IPS-20b (cell line): ENCODE data around the gene FGF23.

ENCODE experiments used
- H3K27ac ChIP-seq: one replicate; pipeline ENCODE4 v1.5.1; 2013; ENCODE audit warnings: low read length
- H3K27me3 ChIP-seq: 2 replicates; pipeline ENCODE4 v1.6.1; 2013; ENCODE audit warnings: mild to moderate bottlenecking, low read length, inconsistent platforms; ENCODE audit not compliant: insufficient read depth
- H3K36me3 ChIP-seq: 2 replicates; pipeline ENCODE4 v1.6.1; 2013; ENCODE audit warnings: low read depth, mild to moderate bottlenecking, inconsistent platforms, low read length, moderate library complexity; ENCODE audit not compliant: insufficient read depth
- H3K4me1 ChIP-seq: 2 replicates; pipeline ENCODE4 v1.6.1; 2013; ENCODE audit warnings: mild to moderate bottlenecking, control low read depth, inconsistent platforms, low read length, moderate library complexity; ENCODE audit not compliant: insufficient read depth
- H3K4me3 ChIP-seq: 2 replicates; pipeline ENCODE4 v1.5.1; 2013; ENCODE audit warnings: mild to moderate bottlenecking, low read length, inconsistent platforms
- H3K9ac ChIP-seq: 2 replicates; pipeline ENCODE4 v1.6.1; 2013; ENCODE audit warnings: low read depth, mild to moderate bottlenecking, inconsistent platforms, low read length, moderate library complexity
- H3K9me3 ChIP-seq: 2 replicates; pipeline ENCODE4 v1.6.1; 2013; ENCODE audit warnings: mild to moderate bottlenecking, low read depth, low read length, inconsistent platforms; ENCODE audit not compliant: insufficient read depth

Gene FGF23

DNA sequence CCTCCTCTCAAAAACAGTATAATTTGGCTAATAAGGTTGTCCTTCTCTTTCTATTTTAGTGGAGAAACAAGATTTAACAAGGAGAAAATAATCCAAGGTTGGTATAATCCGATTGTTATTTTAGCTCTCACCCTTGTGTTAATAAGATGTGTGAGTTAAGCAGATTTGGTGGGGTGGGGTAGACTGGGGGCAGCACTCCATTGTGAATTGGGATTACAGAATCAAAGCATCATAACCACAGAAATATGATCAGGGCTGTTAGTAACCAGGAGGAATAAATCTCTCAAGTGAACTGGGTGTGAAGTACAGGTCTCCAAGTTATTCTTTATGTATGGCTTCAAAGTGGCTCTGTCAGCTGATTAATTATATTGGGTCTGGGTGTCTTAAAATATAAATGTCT, 48.3 kb downstream of the FGF23 start:
- Histone ChIP-seq H3K36me3 (peaks cover 43% of the 10 kb centered on the region), H3K27me3 (no peaks in the 10 kb centered on the region), H3K9me3 (no peaks in the 10 kb centered on the region), H3K4me1 (no peaks in the 10 kb centered on the region), H3K27ac (no peak overlapping the region), H3K9ac (no peak overlapping the region), H3K4me3 (no peak overlapping the region)

DNA sequence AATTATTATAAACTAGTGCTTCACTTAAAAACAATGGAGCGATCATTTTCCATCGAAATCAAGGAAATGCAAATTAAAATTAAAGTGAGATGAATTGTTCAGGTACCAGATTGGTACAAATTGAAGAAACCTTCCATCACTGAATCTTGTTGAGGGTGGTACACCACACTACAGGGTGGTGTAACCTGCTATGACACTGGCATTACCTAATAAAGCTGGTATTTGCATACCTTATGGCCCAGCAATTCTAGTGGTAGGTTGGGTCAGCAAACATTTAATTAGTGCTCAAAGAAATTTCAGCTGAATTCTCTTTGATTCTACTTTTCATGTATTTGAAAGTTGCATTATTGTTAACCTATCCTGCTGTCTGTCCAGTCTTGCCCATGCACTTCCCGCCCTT, 49.3 kb downstream of the FGF23 start:
- no peaks in the 10 kb centered on the region for H3K27me3 ChIP-seq
- no peaks in the 10 kb centered on the region for H3K9me3 ChIP-seq
- H3K9ac ChIP-seq: no peak overlapping the region
- H3K36me3 ChIP-seq: peaks cover 38% of the 10 kb centered on the region; the same call in 1 of the 2 replicates
- H3K27ac ChIP-seq: no peak overlapping the region
- H3K4me1 ChIP-seq: no peaks in the 10 kb centered on the region
- H3K4me3 ChIP-seq: no peak overlapping the region

DNA sequence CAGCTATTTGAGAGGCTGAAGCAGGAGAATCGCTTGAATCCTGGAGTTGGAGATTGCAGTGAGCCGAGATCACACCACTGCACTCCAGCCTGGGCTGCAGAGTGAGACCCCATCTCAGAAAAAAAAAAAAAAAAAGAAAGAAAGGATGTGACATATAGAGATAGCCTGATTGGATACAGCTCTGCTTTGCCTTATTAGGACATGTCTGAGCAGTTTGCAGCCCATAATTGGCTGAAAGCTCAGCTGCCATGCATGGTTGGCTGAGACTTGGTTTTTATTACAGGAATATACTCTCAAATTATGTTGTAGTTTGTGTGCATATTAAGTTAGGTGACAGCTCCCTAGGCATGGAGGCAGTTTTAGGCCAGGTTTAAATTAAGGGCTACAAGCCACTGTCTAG, 52.2 kb downstream of the FGF23 start:
- Histone ChIP-seq H3K4me3 (no peak overlapping the region), H3K4me1 (no peaks in the 10 kb centered on the region), H3K9me3 (no peaks in the 10 kb centered on the region), H3K27ac (no peak overlapping the region), H3K9ac (no peak overlapping the region), H3K36me3 (peaks cover 20% of the 10 kb centered on the region), H3K27me3 (no peaks in the 10 kb centered on the region)

DNA sequence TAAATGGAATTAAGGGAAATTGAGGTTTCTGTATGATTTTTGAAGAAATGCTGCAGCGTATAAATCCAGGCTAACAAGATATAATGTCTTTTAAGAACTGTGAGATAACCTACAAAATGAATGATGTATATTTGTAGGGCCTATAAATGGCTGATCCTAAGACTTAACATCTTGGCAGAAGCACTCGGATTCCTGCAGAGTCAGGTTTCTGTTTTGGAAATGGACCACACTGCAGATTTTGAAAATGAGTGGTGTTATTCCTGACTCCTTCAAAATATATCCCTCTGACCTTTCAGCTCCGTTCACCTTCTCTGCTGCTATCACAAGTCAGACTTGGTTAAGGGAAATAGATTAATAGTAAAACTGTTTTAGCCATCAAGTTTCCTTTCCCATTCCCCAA, 53.5 kb downstream of the FGF23 start:
- H3K36me3 ChIP-seq: peaks cover 15% of the 10 kb centered on the region
- no peaks in the 10 kb centered on the region for H3K27me3 ChIP-seq
- no peak overlapping the region for H3K9ac ChIP-seq
- H3K9me3 ChIP-seq: no peaks in the 10 kb centered on the region
- no peak overlapping the region for H3K4me3 ChIP-seq
- H3K27ac ChIP-seq: no peak overlapping the region
- H3K4me1 ChIP-seq: no peaks in the 10 kb centered on the region

DNA sequence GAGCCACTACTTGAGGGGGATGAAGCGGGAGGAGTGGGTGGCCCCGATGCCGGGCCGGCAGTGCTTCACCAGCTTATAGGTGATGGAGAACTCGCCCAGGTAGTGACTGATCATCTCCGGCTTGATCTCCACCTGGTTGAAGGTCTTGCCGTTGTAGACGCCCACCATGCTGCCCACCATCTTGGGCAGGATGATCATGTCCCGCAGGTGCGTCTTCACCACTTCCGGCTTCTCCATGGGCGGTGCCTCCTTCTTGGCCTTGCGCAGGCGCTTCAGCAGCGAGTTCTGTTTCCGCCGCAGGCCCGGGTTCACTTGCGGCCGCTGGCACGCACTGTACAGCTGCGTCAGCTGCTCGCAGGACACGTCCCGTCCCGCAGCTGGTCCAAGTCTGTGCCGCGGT, 55.1 kb downstream of the FGF23 start:
- Histone ChIP-seq H3K27ac (no peak overlapping the region), H3K27me3 (peaks cover 3% of the 10 kb centered on the region; the same call in 1 of the 2 replicates)

DNA sequence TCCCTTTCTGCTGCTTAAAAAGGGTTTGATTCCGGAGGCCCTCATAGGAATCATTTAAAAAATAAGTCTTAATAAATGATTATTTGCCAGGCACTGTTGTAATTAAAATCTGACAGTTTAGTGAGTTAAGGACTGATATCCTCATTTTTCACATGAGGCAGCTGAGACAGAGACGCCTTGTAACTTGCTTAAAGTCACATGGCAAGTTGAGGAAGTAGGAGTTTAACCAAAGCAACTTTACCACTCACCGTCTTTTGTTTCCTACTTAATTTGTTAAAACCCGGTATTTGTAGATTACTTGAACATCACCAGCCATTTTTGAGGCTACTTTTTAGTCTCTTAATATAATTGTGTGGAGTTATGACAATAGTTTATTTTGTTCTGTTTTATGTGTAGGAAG, 56.1 kb downstream of the FGF23 start:
- no peaks in the 10 kb centered on the region for H3K4me1 ChIP-seq
- no peak overlapping the region for H3K27ac ChIP-seq
- peaks cover 10% of the 10 kb centered on the region; the same call in 1 of the 2 replicates for H3K27me3 ChIP-seq
- no peak overlapping the region for H3K4me3 ChIP-seq
- H3K9ac ChIP-seq: no peak overlapping the region
- H3K9me3 ChIP-seq: no peaks in the 10 kb centered on the region
- H3K36me3 ChIP-seq: peaks cover 12% of the 10 kb centered on the region

More for the DNA sequence above, 55.1 kb downstream of the FGF23 start:
- Histone ChIP-seq H3K4me3 (no peak overlapping the region), H3K9me3 (no peaks in the 10 kb centered on the region), H3K9ac (no peak overlapping the region), H3K36me3 (peaks cover 12% of the 10 kb centered on the region), H3K4me1 (no peaks in the 10 kb centered on the region)

DNA sequence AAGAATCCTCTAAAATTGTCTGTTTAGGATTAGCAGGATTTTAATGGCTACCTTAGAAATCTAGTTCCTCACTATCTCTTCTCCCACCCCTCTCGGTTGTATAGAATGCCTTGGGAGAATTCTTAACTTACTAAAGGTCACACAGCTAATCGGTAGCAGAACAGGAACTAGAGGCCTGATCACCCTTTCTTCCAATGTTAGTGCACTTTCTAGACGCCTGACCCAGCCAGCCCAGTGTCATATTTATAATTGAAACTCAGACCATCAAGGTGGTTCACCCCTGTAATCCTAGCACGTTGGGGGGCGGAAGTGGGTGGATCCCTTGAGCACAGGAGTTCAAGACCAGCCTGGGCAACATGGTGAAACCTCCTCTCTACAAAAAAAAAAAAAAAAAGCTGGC, 56.8 kb downstream of the FGF23 start:
- Histone ChIP-seq H3K4me1 (no peaks in the 10 kb centered on the region), H3K27me3 (peaks cover 10% of the 10 kb centered on the region; the same call in 1 of the 2 replicates), H3K9me3 (no peaks in the 10 kb centered on the region), H3K36me3 (peaks cover 12% of the 10 kb centered on the region), H3K4me3 (peak overlapping the region; percentile 99), H3K27ac (no peak overlapping the region), H3K9ac (peak overlapping the region; percentile 45)

DNA sequence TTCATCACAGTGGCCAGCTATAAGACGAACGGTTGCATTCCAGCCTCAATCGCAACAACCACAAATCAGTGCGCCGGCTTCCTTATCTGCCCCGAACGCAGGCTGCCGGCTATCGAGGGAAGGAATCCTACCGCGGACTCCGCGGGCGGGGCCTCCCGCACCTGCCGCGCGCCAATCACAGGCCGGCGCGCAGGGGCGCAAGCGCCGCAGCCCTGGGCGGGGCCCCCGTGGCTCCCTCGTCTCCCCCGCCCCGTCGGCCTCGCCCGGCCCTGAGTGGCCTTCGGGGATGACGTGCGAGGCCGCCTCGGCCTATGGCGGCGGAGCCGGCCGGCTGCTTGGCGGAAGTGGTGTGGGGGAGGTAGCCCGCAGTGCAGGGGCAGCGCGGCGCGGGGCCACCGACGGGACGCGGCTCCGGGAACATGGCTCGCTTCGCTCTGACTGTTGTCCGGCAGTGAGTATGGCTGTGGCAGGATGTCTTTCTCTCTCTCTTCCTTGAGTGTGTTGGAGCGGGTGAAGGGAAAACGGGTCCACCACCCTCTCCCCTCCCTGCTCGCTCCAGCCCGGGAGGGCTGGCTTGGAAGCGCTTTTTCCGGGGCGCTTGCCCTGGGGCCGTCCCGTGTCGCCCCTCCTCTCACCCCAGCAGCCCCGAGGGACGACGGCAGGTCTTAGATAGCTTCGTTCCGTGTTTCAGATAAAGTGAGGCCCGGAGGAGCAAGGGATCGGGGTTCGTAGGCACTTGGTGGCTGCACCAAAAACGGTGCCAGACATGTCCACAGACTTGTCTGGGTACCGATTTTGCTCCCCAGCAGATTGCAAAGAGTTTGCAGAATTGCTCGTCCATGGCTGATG, 58.4 kb downstream of the FGF23 start, which contains the start of gene TIGAR:
Gene TIGAR, plus strand, starts transcription at position 361 of the 849 bp plus-strand sequence. Its CDS starts 59 bp downstream, at position 420.
- Histone ChIP-seq H3K4me3 (peak within 1 kb of the TSS; percentile 99), H3K9me3 (no peaks in the 10 kb centered on the region), H3K27ac (no peak within 1 kb of the TSS), H3K9ac (peak within 1 kb of the TSS; percentile 97), H3K4me1 (no peaks in the 10 kb centered on the region), H3K36me3 (peaks cover 9% of the 10 kb centered on the region), H3K27me3 (peaks cover 10% of the 10 kb centered on the region; the same call in 1 of the 2 replicates)

DNA sequence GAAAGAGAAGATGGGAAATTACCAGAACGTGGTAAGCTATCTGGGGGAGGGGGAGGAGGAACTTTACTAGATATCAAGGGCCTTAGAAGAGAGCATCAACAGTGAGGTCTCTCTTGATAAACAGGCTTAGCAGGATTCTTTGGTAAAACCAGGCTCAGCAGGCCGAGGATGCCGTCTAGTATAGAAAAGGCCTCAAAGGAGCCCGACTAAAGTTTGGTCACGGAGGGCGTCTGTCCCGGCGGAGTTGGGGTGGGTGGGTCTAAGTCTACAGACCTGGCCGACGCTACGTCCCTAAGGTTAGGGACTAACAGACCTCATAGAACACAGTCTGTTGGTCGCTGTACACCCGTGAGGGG, 59.0 kb downstream of the FGF23 start:
- H3K27ac ChIP-seq: no peak overlapping the region
- H3K4me1 ChIP-seq: no peaks in the 10 kb centered on the region
- H3K4me3 ChIP-seq: peak overlapping the region; percentile 99
- H3K27me3 ChIP-seq: peaks cover 10% of the 10 kb centered on the region; the same call in 1 of the 2 replicates
- H3K36me3 ChIP-seq: peaks cover 5% of the 10 kb centered on the region
- H3K9ac ChIP-seq: peak overlapping the region; percentile 81
- H3K9me3 ChIP-seq: no peaks in the 10 kb centered on the region
